NCI-H146 treated with DMSO at 0.1 percent for 48 hours (cell line): ENCODE measurements around the gene ERCC5.

Experiments used
- DNase-seq: peaks from one replicate; lab custom pipeline; 2025; ENCODE audit not compliant: unreplicated experiment; lab: John Stamatoyannopoulos, UW

Gene ERCC5

DNA sequence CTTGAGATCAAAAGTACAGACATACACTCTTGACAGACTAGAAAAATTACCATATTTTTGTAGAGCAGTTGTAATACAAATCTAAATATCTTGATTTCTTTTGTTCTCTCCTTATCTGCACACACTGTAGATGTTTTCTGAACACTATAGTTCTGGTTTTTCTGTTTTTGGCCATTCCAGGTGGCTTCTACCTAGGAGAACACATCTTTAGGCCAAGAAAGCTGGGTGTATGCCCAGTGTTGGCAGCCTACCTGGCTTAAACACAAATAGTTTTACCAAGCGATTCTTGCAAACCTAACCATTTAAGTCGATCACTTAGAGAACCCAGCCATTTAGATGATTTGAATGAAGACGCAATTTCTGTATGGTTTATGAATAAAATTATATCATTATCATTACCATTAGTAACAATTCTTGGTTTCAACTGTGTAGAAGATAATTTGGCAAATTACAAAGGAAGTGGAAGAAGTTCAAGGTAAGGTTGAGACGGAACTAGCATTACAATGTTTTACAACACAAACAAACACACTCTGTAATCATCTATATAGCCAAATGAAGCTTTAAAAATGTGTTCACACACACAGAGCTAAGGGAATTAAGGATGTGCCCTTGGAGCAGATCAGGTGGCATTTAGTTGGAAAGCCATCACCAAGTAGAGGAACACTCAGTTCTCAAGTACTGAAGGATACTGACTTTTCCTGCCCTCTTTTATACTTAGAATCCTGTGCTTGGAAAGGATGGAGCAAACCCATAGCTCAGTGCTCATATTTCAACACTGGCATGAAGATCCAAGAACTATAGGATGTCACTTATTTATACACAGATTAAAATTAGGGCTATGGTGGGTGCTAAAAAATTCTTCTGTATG is 36.2 kb downstream of the ERCC5 start:
- DNase-seq, result no peak

DNA sequence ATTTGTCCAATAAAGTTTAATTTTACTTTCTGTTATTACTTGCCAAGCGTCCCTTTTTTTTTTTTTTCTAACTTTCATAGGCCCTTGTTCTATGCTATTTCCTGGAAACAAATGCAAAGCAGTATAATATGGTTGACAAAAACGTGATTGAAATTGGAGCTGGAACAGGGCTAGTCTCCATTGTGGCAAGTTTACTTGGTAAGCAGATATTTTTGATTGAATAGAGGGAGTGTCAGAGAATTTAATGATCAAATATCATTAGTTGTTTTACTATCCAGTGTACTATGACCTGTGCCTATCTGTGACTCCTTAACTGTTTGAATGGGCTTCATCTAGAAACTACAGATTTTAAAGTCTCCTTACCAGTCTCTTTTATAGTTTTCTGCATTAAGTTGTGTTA is 46.7 kb downstream of the ERCC5 start:
- no peak for DNase-seq

DNA sequence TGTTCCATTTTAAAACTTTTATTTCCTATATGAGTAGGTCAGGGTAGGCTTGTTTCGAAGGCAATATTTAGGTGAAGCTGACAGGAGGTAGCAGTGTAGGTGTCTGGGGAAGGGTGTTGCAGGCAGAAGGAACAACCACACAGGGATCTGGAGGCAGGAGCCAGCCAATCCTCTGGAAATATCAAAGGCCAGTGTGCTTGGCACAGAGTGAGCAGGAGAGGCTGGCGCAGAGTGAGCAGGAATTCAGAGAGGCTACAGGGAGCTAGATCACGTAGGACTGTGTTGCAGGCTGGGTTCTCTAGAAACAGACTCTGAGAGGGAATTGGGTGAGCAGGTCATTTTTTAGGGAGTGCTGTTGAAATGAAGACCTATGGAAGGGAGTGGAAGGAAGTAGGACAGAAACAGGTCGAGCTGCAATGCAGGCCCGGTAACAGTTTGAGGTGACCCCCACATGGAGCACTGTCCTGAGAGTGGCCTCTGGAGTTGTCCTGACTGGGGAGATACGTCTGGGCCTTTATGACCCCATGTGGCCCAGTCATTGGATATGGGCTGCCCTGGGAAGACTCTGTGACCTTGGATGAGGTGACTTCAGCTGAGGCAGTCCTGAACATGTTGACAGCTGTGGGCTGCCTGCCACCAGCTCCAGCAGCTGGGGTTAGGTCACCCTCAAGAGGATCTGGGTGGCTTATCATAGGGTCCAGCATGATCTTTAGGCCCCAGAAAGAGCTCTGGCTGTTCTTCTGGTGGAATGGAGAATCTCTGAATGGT is 51.7 kb downstream of the ERCC5 start:
- no peak for DNase-seq

DNA sequence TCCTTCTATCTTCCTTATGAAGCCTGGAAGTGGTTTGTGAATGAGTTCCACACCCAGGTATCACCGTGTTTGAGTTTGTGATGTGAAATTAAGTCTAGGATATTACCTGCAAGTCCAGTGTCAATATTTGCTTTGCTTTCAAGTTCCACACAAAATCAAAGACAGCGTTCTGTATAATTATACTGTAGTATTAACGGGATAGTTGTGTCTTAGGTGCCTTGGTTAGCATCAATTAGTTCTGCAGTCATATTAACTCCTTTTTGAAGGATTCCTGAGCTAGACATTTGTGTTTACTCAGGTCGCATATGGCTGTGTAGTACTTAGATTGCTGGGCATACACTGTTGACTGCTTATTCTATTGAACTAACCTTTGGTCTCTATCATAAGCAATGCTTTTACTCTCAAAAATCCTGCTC is 54.4 kb downstream of the ERCC5 start:
- DNase-seq, result peak; percentile 20

DNA sequence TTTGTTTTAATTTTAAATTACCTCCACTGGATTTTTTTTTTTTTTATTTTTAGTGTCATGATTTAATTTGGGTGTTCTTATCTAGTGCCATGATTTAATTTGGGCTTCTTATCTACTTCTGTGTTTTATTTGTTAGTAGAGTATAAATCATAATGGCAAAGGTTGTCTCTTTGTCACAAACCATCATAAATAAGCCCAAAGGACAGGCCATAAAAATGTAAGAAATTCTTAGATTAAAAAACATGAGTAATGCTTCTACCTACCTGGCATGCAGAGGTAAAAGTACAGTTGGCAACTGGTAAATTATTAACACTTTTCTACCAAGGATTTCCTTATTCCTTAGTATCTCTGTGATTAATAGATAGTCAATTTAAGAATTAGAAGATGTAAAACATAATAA is 55.2 kb downstream of the ERCC5 start:
- no peak for DNase-seq

DNA sequence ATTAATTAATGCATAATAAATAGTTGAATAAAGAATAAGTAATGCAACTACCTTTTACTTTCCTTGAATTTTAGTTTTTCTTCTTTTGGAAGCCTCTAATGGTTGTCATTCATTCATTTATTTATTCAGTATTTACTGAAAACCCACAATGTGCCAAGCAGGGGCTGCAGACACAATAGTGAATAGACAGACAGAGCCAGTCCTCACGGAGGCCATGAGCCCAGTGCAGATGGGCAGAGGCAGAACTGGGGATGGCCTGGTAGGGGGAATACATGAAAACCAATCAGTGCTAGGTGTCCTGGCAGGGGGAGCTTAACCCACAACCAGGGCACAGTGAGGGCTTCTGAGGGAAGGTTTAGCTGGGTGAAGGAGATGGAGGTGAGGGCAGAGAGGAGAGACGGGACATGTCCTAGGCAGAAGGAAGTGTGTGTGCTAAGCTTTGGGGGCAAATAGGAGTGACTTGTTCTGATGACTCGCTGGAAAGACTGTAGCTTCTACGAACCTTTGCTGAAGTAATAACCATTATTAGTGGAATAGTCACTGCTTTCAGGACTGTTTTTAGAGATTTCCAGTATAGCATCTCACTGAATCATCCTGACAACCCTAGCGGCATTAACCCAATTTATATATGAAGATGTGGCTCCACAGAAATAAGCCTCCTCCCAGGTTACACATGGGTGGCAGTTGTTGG is 55.9 kb downstream of the ERCC5 start:
- no peak for DNase-seq

DNA sequence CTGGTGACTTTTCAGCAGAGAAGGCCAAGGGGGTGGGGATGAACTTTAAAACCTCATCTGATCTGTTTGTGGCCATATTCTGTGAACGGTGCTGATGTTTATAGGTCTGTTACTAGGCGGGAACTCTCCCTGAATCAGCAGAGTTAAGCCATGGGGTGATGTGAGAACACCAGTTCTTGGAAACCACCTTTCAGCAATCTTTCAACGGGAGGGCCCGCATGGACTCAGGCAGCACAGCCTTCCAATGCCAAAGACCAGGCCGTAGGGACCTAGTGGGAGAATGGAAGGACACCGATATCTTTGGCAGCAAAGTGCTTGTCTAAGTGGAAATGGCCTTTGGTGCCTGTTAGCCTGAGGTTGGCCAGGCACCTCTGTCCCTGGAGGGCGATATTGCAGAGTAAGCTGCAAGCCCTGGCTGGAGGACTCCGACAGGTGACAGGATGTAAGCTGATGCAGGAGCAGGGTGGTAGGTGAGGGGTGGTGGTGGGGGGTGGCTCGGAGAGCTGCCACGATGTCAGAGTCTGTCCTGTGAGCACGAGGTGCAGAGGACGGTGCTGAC is 57.0 kb downstream of the ERCC5 start:
- no peak for DNase-seq

DNA sequence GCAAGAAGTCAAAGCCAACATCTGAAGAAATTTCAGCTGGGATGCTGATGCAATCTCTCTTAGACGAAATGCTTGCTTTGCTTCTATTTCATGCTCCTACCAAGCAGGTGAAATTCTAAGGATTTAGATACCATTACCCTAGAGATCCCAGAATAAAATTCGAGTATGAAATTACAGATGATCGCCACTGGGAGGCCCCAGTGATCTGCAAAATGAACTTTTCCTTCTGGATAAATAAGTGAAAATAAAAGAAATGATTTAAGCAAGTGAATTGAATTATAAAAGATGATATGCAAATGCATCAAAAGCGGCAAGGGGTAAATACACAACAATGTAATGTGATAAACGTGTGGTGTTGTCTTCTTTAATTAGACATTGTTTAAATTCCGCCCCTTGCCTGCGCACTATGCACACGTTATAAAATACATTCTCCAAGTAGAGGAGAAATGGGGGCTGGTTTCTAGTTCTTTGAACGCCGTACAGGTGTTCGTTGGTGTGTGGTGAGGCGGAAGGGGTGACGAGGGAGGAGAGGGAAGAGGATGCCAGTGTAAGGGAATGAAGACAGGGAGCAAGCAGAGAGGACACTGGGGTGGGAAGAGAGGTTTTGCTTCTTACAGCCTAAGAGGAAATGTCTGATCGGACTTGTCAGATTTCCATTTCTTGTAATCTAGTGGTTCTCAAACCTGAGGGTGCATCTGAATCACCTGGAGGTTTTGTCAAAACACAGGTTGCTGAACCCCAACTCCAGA is 58.0 kb downstream of the ERCC5 start:
- no peak for DNase-seq

DNA sequence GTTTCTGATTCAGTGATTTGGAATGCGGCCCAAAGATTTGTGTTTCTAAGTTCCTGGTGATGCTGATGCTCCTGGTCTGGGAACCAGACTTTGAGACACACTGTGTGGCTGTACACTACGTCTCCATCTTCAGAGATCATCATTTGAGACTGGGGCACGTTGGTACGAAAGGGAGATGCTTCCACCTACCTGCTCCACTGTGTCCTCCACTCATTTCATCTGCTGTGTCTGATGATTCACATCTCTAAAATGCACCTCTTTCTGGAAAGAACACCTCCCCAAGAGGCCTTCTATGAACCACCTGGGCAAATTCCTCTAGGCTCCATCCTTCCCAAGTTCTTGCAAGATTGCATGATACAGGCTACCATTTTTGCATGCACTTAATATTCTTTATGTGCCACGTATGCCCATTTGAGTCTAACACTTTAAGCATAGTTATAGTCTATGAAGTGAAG is 58.6 kb downstream of the ERCC5 start:
- DNase-seq, result no peak

DNA sequence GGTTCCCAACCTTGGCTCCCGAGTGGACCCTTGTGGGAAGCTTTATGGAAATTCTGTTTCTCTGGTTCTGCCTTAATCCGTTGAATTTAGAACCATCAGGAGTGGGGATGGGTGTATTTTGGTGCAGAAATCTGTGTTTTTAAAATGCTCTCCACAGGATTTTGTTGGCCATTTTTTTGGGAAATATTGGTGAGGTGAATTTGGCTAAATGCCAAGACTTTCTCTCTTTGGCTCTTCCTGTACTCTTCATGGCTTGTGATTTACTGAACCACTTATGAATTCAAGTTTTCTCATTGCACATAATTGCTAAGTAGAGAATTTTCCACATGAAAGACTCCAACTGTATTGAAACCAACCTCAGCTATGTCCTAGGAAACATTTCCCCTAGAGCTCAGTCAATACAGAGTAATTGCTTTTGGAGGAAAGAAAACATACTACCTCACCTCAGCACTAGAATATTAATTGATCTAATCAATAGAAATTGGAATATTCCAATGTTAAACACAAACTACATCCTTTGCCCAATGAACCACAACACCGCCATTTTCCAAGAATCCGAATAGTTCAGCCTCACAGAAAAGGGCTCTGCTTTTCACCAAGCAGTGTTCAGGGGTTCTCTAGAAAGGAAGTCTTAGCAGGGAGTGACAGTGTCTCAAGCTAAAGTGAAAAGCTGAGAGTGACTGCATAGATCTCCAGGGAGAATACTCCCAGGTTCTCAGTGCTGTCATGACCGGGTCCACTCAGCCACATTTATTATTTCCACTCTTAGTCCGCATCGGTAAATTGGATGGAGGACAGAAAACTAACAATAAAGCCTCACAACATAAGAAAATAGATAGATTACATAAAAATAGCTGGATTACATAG is 60.3 kb downstream of the ERCC5 start:
- no peak for DNase-seq

DNA sequence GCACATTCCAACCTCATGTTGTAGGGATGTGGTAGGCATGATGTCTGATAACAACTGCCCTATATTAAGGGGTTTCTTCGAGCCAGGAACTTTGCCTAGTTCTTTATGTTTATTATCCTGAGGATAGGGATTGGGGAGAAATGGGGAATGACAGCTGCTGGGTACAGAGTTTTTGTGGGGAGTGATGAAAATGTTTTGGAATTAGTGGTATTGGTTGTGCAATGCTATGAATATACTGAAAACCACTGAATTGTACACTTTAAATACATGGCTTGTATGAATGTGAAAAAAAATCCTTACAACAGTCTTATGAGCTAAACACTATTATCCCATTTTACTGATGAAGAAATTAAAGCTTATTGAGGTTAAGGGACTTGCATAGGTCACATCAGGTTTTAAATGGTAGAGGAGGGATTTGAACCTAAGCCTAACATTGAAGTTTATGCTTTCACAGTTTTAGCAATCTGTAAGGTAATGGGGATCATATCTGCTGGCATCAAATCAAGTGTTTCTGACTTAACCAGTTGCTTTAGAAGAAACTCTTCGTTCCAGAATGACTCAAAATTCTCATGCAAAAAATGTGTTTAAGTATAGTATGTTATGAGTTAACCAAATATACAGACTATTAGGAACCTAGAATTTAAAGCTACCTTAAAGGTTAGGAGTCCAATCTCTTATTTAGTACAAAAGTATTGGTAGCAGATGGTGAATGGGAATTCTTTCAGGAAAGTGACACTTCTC is 61.4 kb downstream of the ERCC5 start:
- DNase-seq, result no peak

DNA sequence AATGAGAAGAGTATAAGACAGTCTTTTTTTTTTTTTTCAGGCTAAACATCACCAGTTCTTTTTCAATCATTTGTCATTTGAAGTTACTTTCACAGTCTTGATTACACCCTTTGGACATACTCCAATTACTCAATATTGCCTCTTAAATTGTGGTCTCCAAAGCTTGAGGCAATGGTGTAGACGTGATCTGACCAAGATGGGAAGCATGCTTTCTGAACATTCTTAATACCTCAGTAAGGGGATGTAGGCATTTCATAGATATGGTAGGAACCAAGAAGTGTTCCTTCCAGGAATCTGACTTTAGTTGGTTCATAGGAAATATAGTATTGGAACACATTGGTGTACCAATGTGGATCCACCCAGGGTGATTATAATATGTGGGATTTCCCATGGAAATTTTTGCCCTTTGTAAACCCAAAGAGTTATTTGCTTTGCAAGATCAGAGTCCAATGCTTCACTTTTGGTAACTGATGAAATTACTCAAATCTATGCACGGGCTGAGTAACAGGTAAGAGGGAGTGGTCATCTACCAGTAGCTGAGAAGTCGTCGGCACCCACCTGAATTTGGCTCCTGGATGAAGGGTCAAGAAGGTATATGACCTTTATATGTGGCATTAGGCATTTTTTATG is 62.2 kb downstream of the ERCC5 start:
- no peak for DNase-seq

DNA sequence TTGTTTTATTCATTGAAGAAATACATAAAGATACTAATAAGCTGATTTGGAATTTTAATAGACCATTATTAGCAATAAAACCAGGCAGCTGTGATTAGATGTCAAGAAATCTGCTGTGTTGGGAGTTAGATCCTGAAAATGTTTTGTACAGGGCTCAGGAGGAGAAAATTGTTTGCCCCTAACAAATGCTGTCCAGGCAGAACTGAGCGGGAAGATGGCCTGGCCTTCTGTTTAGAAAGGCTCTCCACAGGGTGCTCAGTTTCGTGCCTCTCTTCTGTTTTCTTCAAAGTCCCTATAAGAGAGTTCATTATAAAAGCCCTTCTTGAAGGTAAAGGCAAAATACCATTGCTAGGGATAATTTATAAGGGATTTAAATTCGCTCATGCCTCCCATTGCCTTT is 64.1 kb downstream of the ERCC5 start:
- DNase-seq, result no peak

DNA sequence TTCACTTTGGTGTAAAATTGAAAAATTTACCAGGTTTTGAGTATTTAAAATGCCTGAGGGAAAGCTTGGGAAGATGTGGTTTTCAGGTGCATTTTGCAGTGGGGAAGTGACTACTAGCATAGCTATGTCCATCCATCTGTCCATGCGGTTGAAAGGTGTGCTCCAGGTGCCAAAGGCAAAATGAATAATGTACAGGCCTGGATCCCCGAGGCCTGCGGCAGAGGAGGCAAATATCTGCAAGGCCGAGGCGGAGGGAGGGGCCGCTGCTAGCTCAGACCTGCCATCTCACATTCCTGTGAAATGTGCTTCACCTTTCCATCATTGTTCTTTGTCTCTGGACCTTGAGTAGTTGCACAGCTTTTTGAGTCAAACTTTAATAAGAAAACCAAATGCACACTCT is 65.5 kb downstream of the ERCC5 start:
- no peak for DNase-seq

DNA sequence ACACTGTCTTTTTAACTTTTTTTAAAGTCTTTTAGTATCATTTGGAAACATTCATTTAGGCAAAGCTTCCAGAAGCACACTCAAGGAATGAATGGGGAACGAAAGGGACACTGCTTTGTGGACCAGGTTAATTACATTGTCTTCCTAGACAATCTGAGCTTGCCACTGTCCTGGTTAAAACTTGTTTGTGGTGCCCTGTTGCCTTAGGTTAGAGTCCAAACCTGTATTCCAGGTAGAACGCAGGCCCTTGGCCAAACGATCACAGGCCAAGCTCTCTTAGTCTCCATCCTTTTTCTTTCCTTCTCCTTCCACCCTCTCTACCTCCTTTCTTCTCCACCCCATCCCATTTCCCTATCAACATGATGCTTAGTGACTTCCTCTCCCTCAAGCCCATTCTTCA is 66.8 kb downstream of the ERCC5 start:
- DNase-seq, result no peak

DNA sequence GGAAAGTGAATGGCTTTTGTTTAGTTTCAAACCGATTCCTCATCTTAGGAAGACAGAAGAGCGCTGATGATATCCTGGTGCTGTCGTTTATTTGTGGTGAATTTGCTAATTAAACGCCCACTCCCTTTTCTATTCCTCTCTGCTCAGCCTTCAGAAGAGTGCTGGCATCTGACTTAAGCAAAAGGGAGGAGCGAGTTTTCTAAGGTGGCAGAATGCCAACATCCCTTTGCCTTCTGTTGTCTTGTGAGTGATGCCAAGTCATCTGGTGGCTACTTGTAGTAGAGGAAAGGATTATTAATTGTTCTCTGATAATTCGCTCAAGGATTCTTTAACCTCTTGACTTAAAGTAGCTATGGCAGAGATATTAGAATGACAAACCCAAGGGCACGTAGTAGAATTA is 68.1 kb downstream of the ERCC5 start:
- DNase-seq, result no peak

DNA sequence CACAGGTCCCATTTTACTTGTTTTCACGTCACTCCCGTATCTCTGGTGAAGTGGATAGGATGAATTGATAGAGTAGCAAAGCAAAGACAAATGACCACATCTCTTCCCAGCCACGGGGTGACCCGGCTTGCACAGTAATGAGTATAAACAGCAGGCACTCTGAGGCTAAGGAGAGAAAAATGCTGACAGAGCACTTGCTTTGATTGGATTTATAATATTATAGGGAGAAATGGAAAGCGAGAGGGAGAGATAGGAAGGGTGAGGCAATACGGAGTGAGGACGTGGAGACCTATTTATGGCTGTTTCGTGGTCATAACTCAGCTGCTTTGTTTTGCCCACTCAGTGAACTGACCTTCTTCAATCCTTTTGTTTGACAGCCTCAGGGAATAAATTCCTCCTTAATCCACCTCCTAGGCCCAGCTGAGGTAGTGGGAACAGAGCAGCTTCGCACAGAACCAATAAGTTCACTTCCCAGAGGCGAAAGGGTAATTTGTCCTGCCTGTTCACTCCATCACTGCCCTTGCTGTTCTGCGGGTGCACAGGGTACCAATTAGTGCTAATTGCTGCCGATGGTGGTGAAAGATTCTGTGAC is 68.6 kb downstream of the ERCC5 start:
- DNase-seq, result no peak

DNA sequence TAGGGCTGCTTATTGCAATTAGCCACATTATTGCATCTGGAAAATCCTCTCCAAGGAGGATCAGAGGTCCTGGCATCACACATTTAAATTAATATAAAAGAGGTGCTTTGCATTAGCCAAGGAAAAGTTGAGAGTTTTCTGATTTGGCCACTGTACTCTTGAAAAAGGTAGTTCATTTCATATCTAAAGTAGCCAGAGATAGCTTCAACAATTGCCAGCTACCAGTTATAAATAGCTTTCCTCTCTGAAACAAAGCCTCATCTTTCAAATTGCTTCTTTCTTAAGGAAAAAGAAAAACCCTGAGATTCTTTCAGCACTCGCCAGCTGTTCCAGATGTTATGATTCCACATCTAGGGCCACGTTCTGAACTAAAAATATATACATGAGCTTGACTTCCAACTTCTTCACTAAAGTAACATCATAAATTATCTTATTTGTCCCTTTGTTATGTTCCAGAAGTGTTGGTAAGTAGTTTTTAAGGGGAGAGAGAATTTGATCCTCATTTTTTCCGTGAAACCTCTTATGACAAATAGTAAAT is 69.6 kb downstream of the ERCC5 start:
- no peak for DNase-seq
